Measurements from ENCODE around the gene FH.

Gene FH

DNA sequence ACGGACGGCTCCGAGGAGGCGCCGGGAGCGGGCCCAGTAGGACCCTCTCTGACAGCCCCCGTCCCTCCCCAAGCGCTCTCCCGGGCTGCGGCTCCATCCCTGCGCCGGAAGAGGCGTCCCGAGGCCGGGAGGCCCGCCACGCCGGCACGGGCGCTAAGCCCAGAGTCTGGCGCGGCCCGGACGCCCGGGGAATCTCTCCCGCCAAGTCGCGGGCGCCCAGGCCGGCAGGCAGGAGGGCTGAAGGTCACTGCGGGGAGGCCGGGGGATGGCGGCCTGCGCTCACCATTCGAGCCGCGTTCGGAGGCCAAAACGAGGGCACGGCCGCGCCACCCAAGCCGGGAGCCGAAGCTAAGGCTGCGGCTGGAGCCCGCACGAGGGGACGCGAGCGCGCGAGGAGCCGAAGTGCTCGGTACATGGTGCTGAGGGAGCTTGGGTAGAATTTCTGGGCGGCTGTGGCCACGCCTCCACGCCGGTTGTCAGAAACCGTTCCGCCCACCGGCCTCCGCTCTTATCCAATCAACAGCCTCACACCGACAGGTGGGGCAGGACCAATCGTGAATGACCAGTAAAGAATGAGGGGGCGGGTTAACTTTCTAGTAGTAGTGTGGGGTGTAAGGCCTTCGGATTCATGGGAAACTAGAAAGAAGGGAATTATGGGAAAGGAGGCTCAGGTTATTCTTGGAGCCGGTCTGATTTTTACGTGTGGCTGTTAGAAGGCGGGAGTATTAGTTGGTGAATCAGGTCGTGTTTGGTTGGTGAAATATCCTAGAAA lies at the start of gene FH:
Gene FH, minus strand, starts transcription at position 448 of the 772 bp plus-strand sequence. Its CDS starts 33 bp downstream, at position 415.
- DNase-seq (ENCODE audit: low read depth in 3 of 3, low spot score in 1 of 3), result peak; percentile 81 to 83 (median 82)

GRCh38 chr1:241560849-241561187 lies 41.3 kb upstream of the FH start:
- no peak for DNase-seq (ENCODE audit: low read depth in 3 of 3, low spot score in 1 of 3)

- no peak for DNase-seq (ENCODE audit: low read depth in 3 of 3, low spot score in 1 of 3)
These were observed 40.7 kb upstream of the FH start for GRCh38 chr1:241560146-241560848.

DNA sequence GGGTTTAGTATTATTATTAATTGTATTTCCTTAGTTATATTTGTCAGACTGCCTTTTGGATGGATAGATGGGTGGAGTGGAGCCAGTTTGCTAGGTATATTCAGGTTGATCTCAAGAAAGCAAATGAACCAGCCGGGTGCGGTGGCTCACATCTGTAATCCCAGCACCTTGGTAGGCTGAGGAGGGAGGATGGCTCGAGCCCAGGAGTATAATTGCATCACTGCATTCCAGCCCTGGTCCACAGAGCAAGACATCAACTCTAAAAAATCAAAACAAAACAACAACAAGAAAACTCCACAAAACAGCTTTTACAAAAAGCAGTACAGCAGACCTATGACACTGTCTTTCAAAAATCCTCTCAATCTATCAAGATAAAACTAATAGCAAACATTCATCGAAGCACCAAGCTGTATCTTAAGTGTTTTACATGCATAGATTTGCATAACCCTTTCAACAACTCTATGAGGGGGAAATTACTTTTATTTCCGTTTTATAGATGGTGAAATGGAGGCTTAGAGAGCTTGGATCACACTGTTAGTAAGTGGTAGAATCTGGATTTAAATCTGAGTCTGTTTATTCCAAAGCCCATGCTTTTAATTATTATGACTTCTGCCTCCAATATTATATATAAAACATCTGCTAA lies 38.1 kb upstream of the FH start:
- no peak for DNase-seq (ENCODE audit: low read depth in 3 of 3, low spot score in 1 of 3)

DNA sequence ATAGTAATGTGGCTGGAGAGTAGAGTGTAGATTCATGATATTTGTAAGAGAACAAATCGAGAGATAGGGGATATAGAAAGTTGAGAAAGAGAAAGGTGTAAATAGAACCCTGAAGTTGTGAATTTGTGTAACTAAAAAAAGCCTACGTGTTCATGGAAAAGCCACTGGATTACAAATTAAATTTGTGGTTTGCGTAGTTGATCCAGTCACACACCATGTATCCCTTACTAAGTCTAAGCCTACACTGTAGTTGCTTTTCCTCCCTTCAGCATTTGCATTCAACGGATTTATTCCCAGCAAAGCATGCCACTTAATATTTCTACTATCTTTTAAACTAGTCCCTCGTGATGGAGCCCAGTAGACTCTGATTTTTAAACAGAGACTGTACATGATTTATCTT lies 37.5 kb upstream of the FH start:
- DNase-seq (ENCODE audit: low read depth in 3 of 3, low spot score in 1 of 3), result no peak

DNA sequence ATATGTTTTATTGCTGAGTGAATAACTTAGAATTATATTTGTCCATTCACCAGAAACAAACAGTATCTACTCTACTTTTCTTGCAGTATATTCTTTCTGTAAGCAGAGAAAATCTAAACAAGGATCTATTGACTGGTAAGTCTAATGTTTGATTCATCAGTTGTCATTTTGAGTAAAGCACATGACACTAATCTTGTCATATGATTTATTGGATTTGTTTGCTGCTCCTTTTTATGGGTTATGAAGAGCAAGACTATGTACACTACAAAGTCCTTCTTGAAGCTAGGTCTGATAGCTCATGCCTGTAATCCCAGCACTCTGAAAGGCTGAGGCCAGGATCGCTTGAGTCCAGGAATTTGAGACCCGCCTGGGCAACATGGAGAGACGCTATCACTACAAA lies 36.0 kb upstream of the FH start:
- DNase-seq (ENCODE audit: low read depth in 3 of 3, low spot score in 1 of 3), result no peak

GRCh38 chr1:241553886-241554592 lies 34.5 kb upstream of the FH start:
- DNase-seq (ENCODE audit: low read depth in 3 of 3, low spot score in 1 of 3), result no peak

GRCh38 chr1:241551759-241552638 lies 32.4 kb upstream of the FH start:
- DNase-seq (ENCODE audit: low read depth in 3 of 3, low spot score in 1 of 3), result peak in 2 of 3 donors; percentile 2 to 31

- DNase-seq (ENCODE audit: low read depth in 3 of 3, low spot score in 1 of 3), result no peak
These were observed 30.8 kb upstream of the FH start for GRCh38 chr1:241550318-241550717.

DNA sequence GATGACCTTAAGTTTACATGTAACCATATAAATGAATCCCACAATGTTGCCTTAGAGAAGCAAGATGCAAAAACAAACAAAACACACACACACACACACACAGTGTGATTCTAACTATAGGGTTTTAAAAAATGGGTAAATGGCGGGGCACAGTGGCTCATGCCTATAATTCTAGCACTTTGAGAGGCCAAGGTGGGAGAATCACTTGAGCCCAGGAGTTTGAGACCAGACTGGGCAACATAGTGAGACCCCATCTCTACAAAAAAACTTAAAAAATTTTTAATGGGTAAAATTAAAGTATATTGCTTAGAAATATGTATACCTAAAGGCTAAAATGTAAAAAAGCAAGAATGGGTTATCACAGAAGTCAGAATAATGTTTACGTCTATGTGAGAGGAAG lies 28.5 kb upstream of the FH start:
- DNase-seq (ENCODE audit: low read depth in 3 of 3, low spot score in 1 of 3), result no peak

DNA sequence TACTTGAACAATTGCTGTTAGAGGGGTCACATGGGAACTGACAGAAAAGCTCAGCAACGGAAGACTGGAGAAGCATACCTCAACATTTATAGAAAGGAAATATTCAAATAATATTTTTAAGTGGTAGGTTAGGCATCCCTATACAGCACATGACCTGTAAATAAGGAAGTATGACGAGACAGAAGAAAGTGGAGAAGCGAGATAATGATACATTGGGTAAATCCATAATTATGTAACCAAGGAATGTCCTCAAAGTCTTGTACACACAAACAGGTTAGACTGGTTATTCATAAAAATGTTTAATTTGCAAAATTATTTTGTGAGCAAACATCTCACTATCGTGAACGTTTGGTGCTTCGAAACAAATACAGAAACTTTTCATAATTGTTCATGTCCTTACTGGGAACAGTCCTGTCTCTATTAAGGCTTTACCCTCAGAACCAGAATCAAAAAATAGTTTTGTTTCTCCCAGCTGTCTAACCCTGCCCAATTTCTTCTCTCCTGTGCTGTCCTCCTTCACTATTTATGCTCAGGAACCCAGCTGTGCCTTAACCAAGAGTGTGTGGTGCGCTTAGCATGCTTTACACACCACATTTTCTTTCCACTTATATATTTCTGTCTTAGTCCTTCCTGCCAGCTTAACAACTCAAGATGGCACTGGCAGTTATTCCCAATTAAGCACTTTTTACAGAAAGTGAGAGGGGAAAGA lies 22.8 kb upstream of the FH start:
- DNase-seq (ENCODE audit: low read depth in 3 of 3, low spot score in 1 of 3), result no peak

GRCh38 chr1:241536969-241537368 lies 17.4 kb upstream of the FH start:
- no peak for DNase-seq (ENCODE audit: low read depth in 3 of 3, low spot score in 1 of 3)

DNA sequence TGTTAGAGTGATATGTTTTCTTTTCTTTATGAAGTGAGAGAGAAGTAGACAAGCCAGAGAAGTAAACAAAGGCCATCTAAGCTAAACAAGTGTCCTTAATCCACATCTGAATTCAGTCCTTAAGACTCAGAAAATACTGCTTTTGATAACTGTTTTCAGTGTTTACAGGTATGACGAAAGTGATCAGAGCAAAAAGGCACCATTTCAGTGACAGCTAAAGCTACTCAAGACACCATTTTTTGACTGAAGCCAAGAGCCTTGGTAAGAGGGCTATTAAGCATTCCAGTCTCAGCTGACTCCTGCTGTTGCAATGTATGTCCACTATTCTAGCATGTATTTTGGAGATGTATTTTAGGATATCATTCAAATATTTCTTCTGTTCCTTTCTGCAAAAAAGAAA lies 16.7 kb upstream of the FH start:
- no peak for DNase-seq (ENCODE audit: low read depth in 3 of 3, low spot score in 1 of 3)

GRCh38 chr1:241533326-241534115 lies 14.0 kb upstream of the FH start:
- DNase-seq (ENCODE audit: low read depth in 3 of 3, low spot score in 1 of 3), result no peak

DNA sequence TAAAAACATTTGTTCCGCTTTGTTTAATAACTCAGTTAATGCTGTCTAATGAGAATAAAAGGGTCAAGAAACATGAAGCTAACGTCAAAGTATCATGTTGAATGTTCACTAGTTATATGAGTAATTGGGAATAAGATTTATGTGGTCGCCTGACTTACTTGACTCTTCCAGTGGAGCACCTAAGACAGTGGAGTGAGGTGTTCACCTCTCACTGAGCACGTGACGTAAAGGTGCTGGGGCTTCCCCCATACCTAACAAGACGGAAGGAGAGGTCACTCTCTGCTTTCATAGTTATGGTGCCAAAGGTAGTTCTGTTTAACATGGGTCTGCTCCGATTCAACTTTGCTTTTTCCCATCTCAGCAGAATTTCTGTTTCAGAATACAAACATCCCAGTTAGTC lies 13.3 kb upstream of the FH start:
- no peak for DNase-seq (ENCODE audit: low read depth in 3 of 3, low spot score in 1 of 3)

DNA sequence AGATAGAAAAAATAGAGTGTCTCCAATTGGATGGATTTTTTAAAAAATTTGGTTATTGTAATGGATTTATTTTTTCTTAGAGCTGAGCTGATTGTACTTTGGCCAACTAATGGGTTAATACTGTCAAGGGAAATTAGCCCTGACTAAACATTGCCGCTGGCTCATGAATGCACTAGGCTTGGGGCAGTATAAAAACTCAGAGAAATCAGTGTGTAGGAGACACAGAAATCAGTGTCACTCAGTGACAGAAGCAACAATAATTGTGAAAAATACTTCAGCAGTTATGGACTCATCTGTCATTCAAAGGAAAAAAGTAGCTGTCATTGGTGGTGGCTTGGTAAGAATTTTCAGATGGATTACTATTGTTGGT lies 12.6 kb upstream of the FH start, which contains the start of gene KMO:
Gene KMO, plus strand, starts transcription at position 217 of the 370 bp plus-strand sequence. Its CDS starts 67 bp downstream, at position 284.
- no peak for DNase-seq (ENCODE audit: low read depth in 3 of 3, low spot score in 1 of 3)

GRCh38 chr1:241531195-241532161 lies 11.9 kb upstream of the FH start:
- no peak for DNase-seq (ENCODE audit: low read depth in 3 of 3, low spot score in 1 of 3)

DNA sequence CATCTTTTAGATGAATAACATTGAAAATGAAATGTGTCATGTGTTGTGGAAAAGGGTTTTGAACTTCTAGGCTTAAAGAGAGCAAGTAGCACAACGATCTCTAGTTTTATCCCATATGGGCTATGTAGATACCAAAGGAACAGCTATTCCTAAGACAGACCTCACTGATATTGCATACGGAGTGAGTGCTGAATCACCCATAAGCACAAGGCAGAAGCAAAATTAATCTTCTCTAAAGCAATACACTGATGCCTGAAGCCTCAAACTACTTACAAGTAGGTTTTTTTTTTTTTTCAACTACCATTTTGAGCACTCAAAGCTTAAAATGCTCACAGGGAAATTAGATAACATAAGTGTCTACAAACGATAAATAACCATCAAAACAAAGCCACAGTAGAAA lies 7.6 kb upstream of the FH start:
- DNase-seq (ENCODE audit: low read depth in 3 of 3, low spot score in 1 of 3), result no peak
